Activated naive CD4-positive, alpha-beta T cell treated with anti-CD3 and anti-CD28 coated beads, Interleukin-2, amount 50 U/mL, for 24 hours (primary cell): ENCODE data around the gene RNF123.

Experiments
- H3K27ac Mint-ChIP-seq: one replicate; pipeline ENCODE4 v1.8.0; 2021; ENCODE audit warnings: mild to moderate bottlenecking, mixed read lengths
- H3K27me3 Mint-ChIP-seq: one replicate; pipeline ENCODE4 v1.8.0; 2021; ENCODE audit warnings: mixed read lengths
- H3K36me3 Mint-ChIP-seq: one replicate; pipeline ENCODE4 v1.8.0; 2021; ENCODE audit warnings: mixed read lengths
- H3K4me1 Mint-ChIP-seq: one replicate; pipeline ENCODE4 v1.8.0; 2021; ENCODE audit warnings: mixed read lengths
- H3K4me3 Mint-ChIP-seq: one replicate; pipeline ENCODE4 v1.8.0; 2021; ENCODE audit warnings: mild to moderate bottlenecking, mixed read lengths
- H3K9me3 Mint-ChIP-seq: one replicate; pipeline ENCODE4 v1.8.0; 2021; ENCODE audit warnings: mixed read lengths

Gene RNF123

DNA sequence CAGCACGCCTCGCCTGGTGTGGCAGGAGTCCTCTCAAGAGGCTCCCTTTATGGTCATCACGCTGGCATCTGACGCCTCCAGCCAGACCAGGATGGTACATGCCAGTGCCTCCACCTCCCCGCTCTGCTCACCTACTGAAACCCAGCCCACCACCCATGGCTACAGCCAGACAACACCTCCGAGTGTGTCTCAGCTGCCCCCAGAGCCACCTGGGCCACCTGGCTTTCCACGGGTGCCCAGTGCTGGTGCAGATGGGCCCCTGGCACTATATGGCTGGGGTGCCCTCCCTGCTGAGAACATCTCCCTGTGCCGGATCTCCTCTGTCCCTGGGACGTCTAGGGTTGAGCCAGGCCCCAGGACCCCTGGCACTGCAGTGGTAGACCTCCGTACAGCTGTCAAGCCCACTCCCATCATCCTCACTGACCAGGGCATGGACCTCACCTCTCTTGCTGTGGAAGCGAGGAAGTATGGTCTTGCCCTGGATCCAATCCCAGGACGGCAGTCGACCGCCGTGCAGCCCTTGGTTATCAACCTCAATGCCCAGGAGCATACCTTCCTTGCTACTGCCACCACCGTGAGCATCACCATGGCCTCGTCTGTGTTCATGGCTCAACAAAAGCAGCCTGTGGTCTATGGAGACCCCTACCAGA, 35.1 kb upstream of the RNF123 start:
- no peaks in the 10 kb centered on the region for H3K4me1 Mint-ChIP-seq
- H3K4me3 Mint-ChIP-seq = no peak overlapping the region
- H3K36me3 Mint-ChIP-seq = no peaks in the 10 kb centered on the region
- peaks cover 1% of the 10 kb centered on the region for H3K27me3 Mint-ChIP-seq
- H3K9me3 Mint-ChIP-seq = no peaks in the 10 kb centered on the region
- H3K27ac Mint-ChIP-seq = no peak overlapping the region

DNA sequence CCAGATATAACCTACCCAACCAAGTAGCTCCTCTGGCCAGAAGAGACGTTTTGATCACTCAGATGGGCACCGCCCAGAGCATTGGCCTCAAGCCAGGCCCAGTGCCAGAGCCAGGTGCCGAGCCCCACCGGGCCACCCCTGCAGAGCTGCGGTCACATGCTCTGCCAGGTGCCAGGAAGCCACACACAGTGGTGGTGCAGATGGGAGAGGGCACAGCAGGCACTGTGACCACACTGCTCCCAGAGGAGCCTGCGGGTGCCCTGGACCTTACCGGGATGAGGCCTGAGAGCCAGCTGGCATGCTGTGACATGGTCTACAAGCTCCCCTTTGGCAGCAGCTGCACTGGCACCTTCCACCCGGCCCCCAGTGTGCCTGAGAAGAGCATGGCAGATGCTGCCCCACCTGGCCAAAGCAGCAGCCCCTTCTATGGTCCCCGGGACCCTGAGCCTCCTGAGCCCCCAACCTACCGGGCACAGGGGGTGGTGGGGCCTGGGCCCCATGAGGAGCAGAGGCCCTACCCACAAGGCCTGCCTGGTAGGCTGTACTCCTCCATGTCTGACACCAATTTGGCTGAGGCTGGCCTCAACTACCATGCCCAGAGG, 34.3 kb upstream of the RNF123 start:
- Mint-ChIP-seq H3K27ac (no peak overlapping the region), H3K4me1 (no peaks in the 10 kb centered on the region), H3K36me3 (no peaks in the 10 kb centered on the region), H3K9me3 (no peaks in the 10 kb centered on the region), H3K27me3 (peaks cover 1% of the 10 kb centered on the region), H3K4me3 (no peak overlapping the region)

DNA sequence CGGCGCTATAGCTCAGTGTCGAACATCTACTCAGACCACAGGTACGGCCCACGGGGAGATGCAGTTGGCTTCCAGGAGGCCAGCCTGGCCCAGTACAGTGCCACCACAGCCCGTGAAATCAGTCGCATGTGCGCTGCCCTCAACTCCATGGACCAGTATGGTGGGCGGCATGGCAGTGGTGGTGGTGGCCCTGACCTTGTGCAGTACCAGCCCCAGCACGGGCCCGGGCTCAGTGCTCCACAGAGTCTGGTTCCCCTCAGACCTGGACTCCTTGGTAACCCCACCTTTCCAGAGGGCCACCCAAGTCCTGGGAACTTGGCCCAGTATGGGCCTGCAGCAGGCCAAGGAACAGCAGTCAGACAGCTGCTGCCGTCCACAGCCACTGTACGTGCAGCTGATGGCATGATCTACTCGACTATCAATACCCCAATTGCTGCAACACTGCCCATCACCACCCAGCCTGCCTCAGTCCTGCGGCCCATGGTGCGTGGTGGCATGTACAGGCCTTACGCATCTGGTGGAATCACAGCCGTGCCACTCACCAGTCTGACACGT, 33.5 kb upstream of the RNF123 start:
- H3K27me3 Mint-ChIP-seq = peaks cover 1% of the 10 kb centered on the region
- no peaks in the 10 kb centered on the region for H3K36me3 Mint-ChIP-seq
- no peak overlapping the region for H3K27ac Mint-ChIP-seq
- H3K4me3 Mint-ChIP-seq = no peak overlapping the region
- no peaks in the 10 kb centered on the region for H3K9me3 Mint-ChIP-seq
- no peaks in the 10 kb centered on the region for H3K4me1 Mint-ChIP-seq

DNA sequence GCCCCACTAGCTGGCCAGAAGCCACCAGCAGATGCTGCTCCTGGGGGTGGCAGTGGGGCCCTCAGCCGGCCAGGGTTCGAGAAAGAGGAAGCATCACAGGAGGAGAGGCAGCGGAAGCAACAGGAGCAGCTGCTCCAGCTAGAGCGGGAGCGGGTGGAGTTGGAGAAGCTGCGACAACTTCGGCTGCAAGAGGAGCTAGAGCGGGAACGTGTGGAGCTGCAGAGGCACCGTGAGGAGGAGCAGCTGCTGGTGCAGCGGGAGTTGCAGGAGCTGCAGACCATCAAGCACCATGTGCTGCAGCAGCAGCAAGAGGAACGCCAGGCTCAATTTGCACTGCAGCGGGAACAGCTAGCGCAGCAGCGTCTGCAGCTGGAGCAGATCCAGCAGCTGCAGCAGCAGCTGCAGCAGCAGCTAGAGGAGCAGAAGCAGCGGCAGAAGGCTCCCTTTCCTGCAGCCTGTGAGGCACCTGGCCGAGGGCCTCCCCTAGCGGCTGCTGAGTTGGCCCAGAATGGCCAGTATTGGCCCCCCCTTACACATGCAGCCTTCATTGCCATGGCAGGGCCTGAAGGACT, 32.7 kb upstream of the RNF123 start:
- no peaks in the 10 kb centered on the region for H3K36me3 Mint-ChIP-seq
- no peaks in the 10 kb centered on the region for H3K9me3 Mint-ChIP-seq
- no peak overlapping the region for H3K4me3 Mint-ChIP-seq
- no peaks in the 10 kb centered on the region for H3K4me1 Mint-ChIP-seq
- peaks cover 1% of the 10 kb centered on the region for H3K27me3 Mint-ChIP-seq
- H3K27ac Mint-ChIP-seq = no peak overlapping the region

DNA sequence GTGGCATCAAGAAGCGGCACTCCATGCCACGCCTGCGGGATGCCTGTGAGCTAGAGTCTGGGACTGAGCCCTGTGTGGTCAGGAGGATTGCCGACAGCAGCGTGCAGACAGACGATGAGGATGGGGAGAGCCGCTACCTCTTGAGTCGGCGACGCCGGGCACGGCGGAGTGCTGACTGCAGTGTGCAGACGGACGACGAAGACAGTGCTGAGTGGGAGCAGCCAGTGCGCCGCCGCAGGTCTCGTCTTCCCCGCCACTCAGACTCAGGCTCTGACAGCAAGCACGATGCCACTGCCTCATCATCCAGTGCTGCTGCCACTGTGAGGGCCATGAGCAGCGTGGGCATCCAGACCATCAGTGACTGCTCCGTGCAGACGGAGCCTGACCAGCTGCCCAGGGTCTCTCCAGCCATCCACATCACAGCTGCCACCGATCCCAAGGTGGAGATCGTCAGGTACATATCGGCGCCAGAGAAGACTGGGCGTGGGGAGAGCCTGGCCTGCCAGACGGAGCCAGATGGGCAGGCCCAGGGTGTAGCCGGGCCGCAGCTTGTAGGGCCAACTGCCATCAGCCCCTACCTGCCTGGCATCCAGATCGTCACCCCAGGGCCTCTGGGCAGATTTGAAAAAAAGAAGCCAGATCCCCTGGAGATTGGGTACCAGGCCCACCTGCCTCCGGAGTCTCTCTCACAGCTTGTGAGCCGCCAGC, 32.0 kb upstream of the RNF123 start:
- no peaks in the 10 kb centered on the region for H3K4me1 Mint-ChIP-seq
- H3K36me3 Mint-ChIP-seq = no peaks in the 10 kb centered on the region
- peaks cover 1% of the 10 kb centered on the region for H3K27me3 Mint-ChIP-seq
- no peaks in the 10 kb centered on the region for H3K9me3 Mint-ChIP-seq
- H3K4me3 Mint-ChIP-seq = no peak overlapping the region
- no peak overlapping the region for H3K27ac Mint-ChIP-seq

DNA sequence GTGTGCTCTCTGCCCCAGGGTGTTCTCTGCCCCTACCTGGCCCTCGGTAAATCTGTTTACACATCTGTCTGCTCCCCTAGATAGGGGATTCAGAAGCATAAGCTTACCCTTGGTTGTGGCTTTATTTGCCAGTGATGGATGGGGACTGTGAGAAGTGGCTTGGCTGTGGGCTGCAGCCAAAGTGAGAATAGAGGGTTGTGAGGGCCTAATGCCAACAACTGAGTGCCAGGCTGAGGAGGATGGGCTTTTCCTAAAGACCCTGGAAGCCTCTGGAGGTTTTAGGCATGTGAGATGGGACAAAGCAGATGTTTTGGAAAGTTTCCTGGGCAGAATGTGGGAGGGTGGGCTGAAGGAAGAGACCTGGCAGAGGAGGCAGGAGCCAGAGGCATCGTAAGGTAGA, 30.6 kb upstream of the RNF123 start:
- Mint-ChIP-seq H3K9me3 (no peaks in the 10 kb centered on the region), H3K4me1 (no peaks in the 10 kb centered on the region), H3K4me3 (no peak overlapping the region), H3K27ac (no peak overlapping the region), H3K36me3 (no peaks in the 10 kb centered on the region), H3K27me3 (peaks cover 1% of the 10 kb centered on the region)

DNA sequence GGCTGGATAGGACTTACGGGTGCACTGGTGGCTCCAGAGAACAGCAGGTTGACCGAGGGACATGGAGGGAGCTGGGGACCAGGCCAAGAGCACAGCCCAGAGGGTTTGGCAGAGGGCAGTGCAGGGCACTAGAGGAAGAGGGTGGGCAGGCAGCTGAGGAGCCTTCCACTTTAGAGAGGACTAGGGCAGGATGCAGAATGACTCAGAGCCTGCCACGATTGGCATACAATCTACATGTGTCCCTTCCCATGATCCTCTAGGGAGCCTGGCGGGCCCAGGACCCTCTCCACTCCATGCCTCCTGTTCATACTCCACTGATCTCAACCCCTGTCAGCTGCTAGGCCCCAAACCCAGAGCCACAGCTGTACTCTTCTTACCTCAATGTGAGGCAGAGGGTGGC, 29.6 kb upstream of the RNF123 start:
- H3K9me3 Mint-ChIP-seq = no peaks in the 10 kb centered on the region
- no peak overlapping the region for H3K4me3 Mint-ChIP-seq
- no peaks in the 10 kb centered on the region for H3K4me1 Mint-ChIP-seq
- H3K27ac Mint-ChIP-seq = no peak overlapping the region
- no peaks in the 10 kb centered on the region for H3K36me3 Mint-ChIP-seq
- H3K27me3 Mint-ChIP-seq = peaks cover 1% of the 10 kb centered on the region

DNA sequence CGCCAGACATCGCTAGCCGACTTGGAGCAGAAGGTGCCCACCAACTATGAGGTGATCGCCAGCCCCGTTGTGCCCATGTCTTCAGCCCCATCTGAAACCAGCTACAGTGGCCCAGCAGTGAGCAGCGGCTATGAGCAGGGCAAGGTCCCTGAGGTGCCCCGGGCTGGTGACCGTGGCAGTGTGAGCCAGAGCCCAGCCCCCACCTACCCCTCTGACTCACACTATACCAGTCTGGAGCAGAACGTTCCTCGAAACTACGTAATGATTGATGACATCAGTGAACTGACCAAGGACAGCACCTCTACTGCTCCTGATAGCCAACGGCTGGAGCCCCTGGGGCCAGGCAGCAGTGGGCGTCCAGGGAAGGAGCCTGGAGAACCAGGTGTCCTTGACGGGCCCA, 28.1 kb upstream of the RNF123 start:
- Mint-ChIP-seq H3K27ac (no peak overlapping the region), H3K36me3 (no peaks in the 10 kb centered on the region), H3K27me3 (peaks cover 1% of the 10 kb centered on the region), H3K4me1 (no peaks in the 10 kb centered on the region), H3K4me3 (no peak overlapping the region), H3K9me3 (no peaks in the 10 kb centered on the region)

DNA sequence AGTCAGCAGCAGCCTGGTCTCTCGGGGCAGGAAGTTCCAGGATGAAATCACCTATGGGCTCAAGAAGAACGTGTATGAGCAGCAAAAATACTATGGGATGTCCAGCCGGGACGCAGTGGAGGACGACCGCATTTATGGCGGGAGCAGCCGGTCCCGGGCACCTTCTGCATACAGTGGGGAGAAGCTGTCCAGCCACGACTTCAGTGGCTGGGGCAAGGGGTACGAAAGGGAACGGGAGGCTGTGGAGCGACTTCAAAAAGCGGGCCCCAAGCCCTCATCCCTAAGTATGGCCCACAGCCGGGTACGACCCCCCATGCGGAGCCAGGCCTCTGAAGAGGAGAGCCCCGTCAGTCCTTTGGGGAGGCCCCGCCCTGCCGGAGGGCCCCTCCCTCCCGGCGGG, 27.3 kb upstream of the RNF123 start:
- H3K36me3 Mint-ChIP-seq = no peaks in the 10 kb centered on the region
- no peak overlapping the region for H3K4me3 Mint-ChIP-seq
- no peaks in the 10 kb centered on the region for H3K27me3 Mint-ChIP-seq
- no peaks in the 10 kb centered on the region for H3K4me1 Mint-ChIP-seq
- no peak overlapping the region for H3K27ac Mint-ChIP-seq
- H3K9me3 Mint-ChIP-seq = no peaks in the 10 kb centered on the region

DNA sequence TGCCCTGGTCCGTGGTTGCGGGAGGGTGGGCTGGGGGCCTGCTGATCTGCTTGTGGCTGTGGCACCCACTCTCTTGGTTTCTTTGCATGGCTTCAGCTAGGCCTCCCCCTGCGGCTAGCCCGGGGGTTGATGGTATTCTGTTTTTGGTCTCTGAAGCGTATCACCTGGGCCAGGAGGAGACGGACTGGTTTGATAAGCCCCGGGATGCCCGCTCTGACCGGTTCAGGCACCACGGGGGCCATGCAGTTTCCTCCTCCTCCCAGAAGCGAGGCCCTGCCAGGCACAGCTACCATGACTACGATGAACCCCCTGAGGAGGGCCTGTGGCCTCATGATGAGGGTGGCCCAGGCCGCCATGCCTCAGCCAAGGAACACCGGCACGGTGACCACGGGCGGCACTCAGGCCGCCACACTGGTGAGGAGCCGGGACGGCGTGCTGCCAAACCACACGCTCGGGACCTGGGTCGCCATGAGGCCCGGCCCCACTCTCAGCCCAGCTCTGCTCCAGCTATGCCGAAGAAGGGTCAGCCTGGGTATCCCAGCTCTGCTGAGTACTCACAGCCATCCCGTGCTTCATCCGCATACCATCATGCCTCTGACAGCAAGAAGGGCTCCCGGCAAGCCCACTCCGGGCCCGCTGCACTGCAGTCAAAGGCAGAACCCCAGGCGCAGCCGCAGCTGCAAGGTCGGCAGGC, 26.5 kb upstream of the RNF123 start:
- Mint-ChIP-seq H3K27ac (no peak overlapping the region), H3K36me3 (no peaks in the 10 kb centered on the region), H3K27me3 (no peaks in the 10 kb centered on the region), H3K4me3 (no peak overlapping the region), H3K4me1 (no peaks in the 10 kb centered on the region), H3K9me3 (no peaks in the 10 kb centered on the region)

DNA sequence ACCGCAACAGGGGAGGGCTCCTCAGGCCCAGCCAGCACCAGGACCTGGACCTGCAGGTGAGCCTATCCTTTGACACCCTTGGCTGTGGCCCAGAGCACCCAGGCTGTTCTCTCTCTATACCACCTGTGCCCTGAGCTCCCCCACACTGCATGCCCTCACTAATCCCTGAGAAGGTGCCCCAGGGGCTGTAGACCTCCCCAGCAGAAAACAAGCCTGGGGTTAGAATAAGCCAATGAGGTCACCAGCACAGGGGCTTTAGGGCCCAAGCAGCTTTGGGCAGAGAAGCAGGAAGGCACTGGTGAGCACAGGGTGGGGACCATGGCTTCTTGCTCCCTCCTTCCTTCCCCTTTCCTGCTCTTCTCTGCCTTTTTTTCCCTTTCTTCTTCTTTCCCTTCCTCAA, 25.5 kb upstream of the RNF123 start:
- no peak overlapping the region for H3K4me3 Mint-ChIP-seq
- H3K27me3 Mint-ChIP-seq = no peaks in the 10 kb centered on the region
- H3K9me3 Mint-ChIP-seq = no peaks in the 10 kb centered on the region
- no peaks in the 10 kb centered on the region for H3K4me1 Mint-ChIP-seq
- H3K27ac Mint-ChIP-seq = no peak overlapping the region
- H3K36me3 Mint-ChIP-seq = no peaks in the 10 kb centered on the region

DNA sequence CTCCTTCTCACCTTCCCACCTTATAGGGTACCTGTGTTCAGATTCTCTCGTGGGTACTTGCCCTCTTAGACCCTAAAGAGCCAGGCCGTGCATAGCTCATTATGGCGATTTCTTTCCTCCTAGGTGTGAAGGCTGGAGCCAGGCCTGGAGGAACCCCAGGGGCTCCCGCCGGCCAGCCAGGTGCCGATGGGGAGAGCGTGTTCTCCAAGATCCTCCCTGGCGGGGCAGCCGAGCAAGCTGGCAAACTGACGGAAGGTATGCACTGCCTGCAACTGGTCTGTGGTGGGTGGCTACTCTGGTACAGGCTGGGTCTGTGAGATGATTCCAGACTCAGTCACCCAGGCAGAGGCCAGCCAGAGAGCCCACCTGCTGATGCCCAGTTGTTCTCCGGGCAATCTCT, 25.1 kb upstream of the RNF123 start:
- Mint-ChIP-seq H3K9me3 (no peaks in the 10 kb centered on the region), H3K4me1 (no peaks in the 10 kb centered on the region), H3K4me3 (no peak overlapping the region), H3K36me3 (no peaks in the 10 kb centered on the region), H3K27me3 (no peaks in the 10 kb centered on the region), H3K27ac (no peak overlapping the region)

DNA sequence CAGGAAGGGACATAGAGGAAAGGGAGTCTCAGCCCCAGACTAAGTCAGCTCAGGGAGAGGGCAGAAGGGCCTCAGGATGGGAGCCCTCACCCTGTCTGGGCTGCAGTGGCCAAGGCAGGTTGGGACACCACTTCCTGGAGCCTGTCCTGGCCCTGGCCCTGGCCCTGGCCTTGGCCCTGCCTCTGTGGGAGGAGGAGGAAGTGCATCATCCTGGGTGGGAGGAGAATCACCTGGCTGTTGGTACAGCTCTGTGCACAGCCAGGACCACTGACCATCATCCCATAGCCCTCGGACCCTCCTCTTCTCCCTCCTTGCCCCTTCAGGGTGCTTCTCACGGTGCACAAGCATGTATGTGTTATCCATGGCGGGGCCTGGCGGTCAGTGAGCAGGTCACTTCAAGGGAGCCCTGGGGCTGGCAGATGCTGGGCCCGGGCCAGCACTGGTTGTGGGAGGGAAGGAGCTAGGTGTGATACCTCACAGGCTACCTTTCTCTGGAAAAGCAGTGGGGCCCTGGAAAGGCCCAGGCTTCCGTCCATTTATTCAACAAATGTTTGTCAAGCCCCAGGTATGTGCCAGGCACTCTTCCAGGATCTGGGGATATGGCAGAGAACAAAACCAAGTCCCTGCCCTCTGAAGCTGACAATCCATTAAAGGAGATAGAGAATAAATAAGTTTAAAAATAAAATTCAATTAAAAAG, 23.4 kb upstream of the RNF123 start:
- Mint-ChIP-seq H3K36me3 (no peaks in the 10 kb centered on the region), H3K27me3 (no peaks in the 10 kb centered on the region), H3K9me3 (no peaks in the 10 kb centered on the region), H3K4me3 (no peak overlapping the region), H3K4me1 (no peaks in the 10 kb centered on the region), H3K27ac (no peak overlapping the region)

DNA sequence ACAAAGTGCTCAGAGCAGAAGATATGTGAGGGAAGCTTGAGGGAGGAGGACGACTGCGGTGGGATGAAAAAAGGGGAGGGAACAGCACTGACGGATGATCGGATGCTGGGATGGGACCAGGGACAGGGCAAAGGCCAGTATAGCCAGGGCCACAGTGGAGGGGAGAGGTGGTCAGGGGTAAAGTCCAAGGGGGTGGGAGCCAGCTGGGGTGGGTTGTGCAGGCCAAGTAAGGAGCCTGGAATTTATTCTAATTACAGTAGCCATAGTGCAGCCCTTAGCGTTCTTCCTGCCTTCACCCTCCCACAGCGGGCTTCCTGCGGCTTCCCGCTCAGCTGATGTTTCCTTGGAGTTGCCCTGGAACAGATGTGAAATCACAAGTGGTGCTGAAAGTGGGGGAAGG, 22.8 kb upstream of the RNF123 start:
- H3K4me1 Mint-ChIP-seq = peaks cover under 1% of the 10 kb centered on the region
- H3K27ac Mint-ChIP-seq = no peak overlapping the region
- no peaks in the 10 kb centered on the region for H3K36me3 Mint-ChIP-seq
- H3K27me3 Mint-ChIP-seq = no peaks in the 10 kb centered on the region
- H3K9me3 Mint-ChIP-seq = no peaks in the 10 kb centered on the region
- no peak overlapping the region for H3K4me3 Mint-ChIP-seq

DNA sequence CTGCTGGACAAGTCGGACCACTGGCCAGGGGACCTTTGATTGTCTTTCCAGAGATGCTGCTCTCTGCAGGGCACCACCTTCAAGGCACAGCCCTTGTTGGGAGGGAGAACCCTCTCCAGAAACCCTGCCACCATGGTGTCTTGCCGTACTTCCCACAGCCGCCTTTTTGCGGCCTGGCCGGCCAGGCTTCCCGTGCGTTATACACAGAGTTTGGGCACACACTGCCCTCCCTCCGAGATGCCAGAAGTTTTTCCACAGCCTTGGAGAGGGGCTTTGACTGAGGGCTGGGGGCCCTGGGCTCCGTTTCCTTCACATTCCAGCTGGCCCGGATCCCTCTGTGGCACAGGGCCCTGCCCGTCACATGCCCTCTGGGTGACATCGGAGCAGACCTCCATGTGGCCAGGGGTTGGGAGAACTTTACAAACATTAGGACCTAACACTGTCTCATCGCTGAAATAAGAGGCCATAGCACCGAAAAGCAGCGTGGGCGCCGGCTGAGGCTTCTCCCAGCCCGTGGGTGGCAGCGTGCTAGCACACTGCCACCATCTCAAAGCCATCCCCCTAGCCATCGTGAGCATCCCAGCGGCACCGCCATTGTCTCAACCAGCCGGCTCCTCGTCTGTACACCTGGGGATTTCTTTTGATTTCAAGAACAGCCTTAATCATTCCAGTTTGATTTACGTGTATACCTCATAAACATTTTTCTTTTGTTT, 21.5 kb upstream of the RNF123 start:
- H3K36me3 Mint-ChIP-seq = no peaks in the 10 kb centered on the region
- peaks cover 8% of the 10 kb centered on the region for H3K4me1 Mint-ChIP-seq
- H3K9me3 Mint-ChIP-seq = no peaks in the 10 kb centered on the region
- H3K27me3 Mint-ChIP-seq = no peaks in the 10 kb centered on the region
- H3K4me3 Mint-ChIP-seq = no peak overlapping the region
- no peak overlapping the region for H3K27ac Mint-ChIP-seq
